ENCODE results near the gene ZMYM5.

GRCh38 chr13:19852766-19853165 lies 10.7 kb downstream of the ZMYM5 start:
- TF ChIP-seq CTCF (IDR thresholded peaks at IDR 0.05) = no peak
- no peak for TF ChIP-seq EP300 (IDR thresholded peaks at IDR 0.05)
- no peak for TF ChIP-seq POLR2A (IDR thresholded peaks at IDR 0.05)
- no peak for TF ChIP-seq POLR2AphosphoS5 (IDR thresholded peaks at IDR 0.05)

All from suprapubic skin (tissue), 4 donors.